DMS153 (cell line): ENCODE measurements around the gene PTPRT.

ENCODE experiments used
- DNase-seq: peaks from one replicate; lab custom pipeline; 2025; lab: John Stamatoyannopoulos, UW

The PTPRT gene

GRCh38 chr20:43022568-43022967 is 167.1 kb downstream of the PTPRT start:
- DNase-seq: no peak

- DNase-seq: no peak
These were observed 167.6 kb downstream of the PTPRT start for GRCh38 chr20:43022081-43022480.

- DNase-seq: no peak
These were observed 172.3 kb downstream of the PTPRT start for GRCh38 chr20:43017241-43018030.

GRCh38 chr20:43016257-43016656 is 173.4 kb downstream of the PTPRT start:
- DNase-seq: no peak

- no peak for DNase-seq
These were observed 174.1 kb downstream of the PTPRT start for GRCh38 chr20:43015566-43015965.

- no peak for DNase-seq
These were observed 175.5 kb downstream of the PTPRT start for GRCh38 chr20:43014206-43014605.

GRCh38 chr20:43011491-43011890 is 178.2 kb downstream of the PTPRT start:
- DNase-seq: no peak

GRCh38 chr20:43009532-43009931 is 180.2 kb downstream of the PTPRT start:
- DNase-seq: no peak

- no peak for DNase-seq
These were observed 182.2 kb downstream of the PTPRT start for GRCh38 chr20:43007525-43007924.

- DNase-seq: no peak
These were observed 182.9 kb downstream of the PTPRT start for GRCh38 chr20:43006651-43007375.

- no peak for DNase-seq
These were observed 186.3 kb downstream of the PTPRT start for GRCh38 chr20:43003318-43003944.

- no peak for DNase-seq
These were observed 193.6 kb downstream of the PTPRT start for GRCh38 chr20:42996141-42996540.

GRCh38 chr20:42988319-42988718 is 201.4 kb downstream of the PTPRT start:
- DNase-seq: no peak

GRCh38 chr20:42987376-42988114 is 202.2 kb downstream of the PTPRT start:
- no peak for DNase-seq

GRCh38 chr20:42986143-42986773 is 203.4 kb downstream of the PTPRT start:
- no peak for DNase-seq

GRCh38 chr20:42985628-42986027 is 204.1 kb downstream of the PTPRT start:
- no peak for DNase-seq

GRCh38 chr20:42982218-42982617 is 207.5 kb downstream of the PTPRT start:
- DNase-seq: no peak

- DNase-seq: no peak
These were observed 208.5 kb downstream of the PTPRT start for GRCh38 chr20:42981253-42981652.

GRCh38 chr20:42979720-42980119 is 210.0 kb downstream of the PTPRT start:
- DNase-seq: no peak

- no peak for DNase-seq
These were observed 211.3 kb downstream of the PTPRT start for GRCh38 chr20:42978184-42978974.

GRCh38 chr20:42975974-42976373 is 213.7 kb downstream of the PTPRT start:
- no peak for DNase-seq
